GM18873 (cell line): ENCODE measurements around the gene COL8A1.
"Not testable (repeated sequence)": the region's sequence is repeated elsewhere in the genome, so short reads cannot be mapped to it uniquely, and the experiment has no call there.

ENCODE experiments used
- ATAC-seq: cut with Tn5 transposase; IDR thresholded peaks from one replicate; pipeline ENCODE4 v1.9.1; 2021; ENCODE audit warnings: mild to moderate bottlenecking, moderate library complexity, moderate number of reproducible peaks; ENCODE audit not compliant: unreplicated experiment, low FRiP score

Gene COL8A1

DNA sequence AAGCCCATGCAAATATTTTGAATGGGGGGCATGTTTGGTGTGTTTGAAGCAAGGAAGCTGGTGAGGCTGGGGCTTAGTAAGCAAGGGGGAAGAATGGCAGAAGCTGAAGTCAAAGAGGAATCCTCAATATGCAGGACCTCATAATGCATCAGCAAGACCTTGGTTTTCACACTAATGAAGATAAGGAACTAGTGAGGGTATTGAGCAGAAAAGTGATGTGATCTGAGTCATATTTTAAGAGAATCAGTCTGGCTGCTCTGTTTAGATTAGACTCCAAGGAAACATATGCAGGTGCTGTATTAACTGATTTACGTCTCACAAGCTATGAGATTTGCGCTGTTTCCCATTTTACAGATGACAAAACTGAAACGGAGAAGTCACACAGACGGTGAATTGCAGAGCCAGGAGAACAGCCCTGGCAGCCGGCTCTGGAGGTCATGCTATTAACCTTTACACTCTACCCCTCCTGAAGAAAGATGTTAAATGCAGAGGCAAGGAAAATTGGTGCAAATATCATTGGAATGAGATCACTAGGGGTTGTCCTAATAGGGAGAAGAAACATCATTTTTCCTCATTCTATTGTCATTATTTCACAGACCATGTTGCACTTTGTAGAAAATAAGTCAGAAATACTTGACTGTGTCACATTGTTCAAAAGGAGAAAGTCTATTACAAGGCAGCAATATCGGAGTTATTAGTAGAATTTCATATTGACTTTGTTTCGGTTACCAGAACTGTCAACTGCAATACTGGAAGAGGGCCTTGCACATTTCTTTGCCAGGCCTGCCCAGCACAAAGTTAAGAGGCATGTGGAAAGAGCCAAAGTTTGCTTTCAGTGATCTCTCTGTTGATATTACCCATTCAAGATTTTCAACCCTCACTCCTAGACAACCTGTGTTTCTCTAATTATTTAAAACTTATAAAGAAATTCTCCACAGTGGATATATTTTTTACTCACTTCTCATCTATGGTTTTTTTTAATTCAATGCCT lies 64.9 kb downstream of the COL8A1 start:
- no peak for ATAC-seq

DNA sequence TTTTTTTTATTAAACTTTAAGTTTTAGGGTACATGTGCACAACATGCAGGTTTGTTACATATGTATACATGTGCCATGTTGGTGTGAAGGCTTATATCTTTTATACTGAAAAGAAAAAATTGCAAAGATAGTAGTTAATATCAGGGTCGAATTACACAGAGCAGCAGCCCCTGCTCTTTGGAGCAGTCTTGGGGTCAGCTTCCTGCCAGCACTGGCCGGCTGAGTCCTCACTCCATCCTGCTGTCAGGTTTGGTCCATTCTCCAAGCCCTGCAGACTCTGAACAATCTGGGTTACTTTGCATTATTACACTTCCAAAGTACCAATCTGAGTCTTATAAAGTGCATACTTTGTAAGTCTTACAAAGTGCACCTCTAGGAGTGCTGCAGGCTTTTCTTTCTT lies 66.0 kb downstream of the COL8A1 start:
- no peak for ATAC-seq

DNA sequence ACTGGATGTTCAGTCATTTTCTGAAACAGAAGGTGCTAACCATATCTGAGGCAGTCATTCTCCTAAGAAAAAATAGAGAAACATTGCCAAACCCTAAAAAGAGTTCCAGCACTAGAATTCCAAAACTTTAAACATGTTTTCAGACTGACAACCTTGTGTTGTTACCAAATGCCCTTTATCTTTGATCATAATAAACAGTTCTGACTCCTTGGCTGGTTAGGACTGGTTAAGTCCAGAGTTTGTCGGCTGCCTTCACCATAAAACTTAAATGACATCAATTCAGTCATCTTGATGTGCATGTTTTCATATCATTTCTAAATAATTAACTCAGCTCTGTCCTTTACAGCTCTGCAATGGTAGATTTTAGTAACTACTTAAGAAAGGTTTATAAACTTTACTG lies 68.0 kb downstream of the COL8A1 start:
- ATAC-seq: no peak

DNA sequence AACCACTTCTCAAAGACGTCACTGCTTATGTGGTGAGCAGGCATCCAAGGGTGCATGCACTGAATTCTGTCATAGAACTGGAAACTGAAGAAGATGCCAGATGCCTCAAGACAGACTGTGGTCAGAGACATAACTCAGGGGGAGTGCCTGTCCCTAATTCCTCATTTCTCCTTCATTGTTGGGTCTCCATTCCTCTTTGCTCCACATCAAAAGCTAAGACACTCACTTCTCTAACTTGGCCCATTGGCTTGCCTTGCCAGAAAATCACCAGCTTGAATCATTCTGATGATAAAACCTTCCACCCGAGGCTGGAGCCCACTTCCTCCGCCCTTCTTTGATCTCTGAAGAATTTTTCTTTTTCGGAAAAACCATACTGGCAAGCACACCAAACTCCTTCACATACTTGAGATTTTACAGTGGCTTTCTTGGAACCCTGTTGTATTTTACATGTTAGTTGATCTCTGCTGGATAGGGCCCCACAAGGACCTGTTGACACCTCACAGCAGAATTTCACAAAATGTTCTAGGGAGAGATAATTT lies 69.9 kb downstream of the COL8A1 start:
- ATAC-seq: no peak

DNA sequence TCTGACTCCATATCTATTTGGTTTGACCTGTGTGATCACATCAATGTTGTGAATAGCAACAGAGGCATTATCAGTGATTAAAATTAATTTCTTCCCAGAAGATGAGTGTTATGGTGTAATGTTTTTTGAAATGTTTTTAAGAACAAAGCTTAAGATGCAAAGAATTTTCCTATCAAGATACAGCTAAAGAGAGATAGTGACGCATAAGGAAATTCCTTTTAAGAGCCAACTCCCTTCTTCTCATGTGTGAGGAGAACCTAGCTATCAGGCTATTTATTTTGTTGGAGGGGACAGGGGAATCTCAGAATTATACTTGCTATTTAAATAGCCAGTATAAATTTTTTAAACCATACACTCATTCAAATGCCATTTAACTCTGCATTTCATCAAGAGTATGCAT lies 71.3 kb downstream of the COL8A1 start:
- no peak for ATAC-seq

DNA sequence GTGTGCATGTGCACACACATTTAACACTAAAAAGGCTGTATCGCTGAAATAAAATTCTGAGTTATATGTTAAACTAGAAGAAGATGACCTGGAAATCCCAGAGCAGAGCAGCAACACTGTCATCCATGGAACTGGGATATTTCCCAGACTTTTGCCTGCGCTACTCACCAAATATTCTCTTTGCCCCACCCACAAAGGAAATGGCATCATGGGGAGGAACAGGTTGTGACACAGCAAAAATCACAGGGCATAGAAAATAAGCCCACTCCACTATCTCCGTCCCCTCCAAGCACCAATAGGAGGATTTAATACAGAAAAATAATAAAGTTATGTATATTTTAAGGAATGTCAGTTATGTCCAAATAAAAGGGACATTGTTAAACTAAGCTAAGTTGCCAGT lies 71.7 kb downstream of the COL8A1 start:
- ATAC-seq: no peak

DNA sequence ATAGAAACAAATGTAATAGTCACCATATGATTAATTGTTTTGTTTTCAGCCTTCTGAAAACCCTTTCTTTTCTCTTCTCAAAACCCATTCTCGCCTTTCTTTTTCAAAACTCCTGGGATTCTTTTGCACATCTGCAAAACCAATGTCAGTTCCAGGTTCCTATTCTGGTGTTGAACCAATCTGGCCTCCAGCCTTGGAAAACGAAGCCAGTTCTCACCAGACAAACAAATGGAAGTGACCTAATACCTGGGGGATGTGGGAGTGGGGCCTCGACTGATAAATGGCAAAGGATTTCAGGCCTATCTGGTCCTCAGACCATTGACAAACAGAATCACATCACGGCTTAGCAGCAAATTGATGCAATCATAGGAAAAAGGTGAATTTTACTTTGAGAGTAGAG lies 73.0 kb downstream of the COL8A1 start:
- ATAC-seq: no peak

DNA sequence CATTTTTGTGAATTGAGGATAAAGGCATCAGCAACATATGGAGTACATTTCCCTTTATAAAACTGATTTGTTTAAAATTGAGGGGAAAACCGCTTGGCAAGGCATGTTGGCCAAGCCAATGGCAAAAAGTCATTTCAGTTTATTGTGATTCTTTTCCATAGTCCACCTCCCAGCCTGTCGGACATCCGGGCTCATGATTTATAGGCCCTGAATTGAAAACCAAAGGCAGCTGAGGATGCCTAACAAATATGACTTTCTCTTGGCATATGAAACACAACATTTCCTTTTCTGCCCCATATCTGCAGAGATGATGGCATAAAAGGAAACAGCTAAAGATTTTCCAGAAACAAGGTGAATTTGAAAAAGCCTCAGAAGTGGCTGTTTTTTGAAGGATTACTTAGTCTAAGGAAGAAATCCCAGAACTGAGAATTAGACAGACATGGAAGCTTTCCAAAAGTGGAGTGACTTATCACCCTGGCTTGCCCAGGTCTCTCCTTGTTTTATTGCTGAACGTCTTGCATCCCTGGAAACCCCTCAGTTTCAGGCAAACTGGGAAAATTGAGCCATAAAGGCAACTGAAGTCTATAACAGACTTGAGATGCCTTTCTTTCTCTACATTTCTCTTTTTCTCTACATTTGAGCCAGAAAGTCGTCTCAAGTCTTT lies 74.0 kb downstream of the COL8A1 start:
- ATAC-seq: no peak

DNA sequence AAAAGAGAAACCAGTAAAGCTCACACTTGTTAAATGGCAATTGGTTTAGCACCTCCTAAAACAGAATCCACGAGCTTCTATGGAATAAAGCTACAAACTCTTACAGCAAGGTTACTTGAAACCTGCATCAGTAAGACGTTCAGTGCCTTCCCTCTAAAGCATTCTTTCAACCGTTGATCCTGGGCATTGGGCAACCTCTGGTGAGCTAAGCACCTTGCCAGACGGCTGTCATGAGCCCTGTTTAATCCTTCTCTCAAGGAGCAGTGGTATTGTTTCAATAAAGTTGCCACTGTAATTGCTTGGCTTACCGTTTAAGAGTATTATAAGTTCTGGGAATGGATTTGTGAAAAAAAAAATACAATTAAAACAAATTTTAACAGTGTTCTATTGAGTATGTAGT lies 75.0 kb downstream of the COL8A1 start:
- no peak for ATAC-seq

DNA sequence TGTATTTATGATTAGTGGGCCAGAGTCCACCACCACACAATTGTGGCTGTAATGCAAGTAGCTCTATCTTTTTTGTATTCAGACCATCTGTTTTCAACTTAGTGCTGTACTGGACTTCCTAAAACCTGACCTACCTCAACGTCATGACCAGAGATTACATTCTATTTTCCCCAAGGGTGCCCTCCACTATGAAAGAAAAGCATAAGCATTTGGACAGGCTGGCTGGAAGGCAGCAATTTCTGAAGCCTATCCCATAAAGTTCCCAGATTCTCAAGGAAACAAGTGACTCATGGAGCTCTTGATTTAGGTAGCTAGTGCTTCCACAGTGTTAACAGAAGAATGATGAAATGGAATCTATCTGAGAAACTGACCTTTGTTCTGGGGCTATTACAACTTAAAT lies 75.8 kb downstream of the COL8A1 start:
- no peak for ATAC-seq

DNA sequence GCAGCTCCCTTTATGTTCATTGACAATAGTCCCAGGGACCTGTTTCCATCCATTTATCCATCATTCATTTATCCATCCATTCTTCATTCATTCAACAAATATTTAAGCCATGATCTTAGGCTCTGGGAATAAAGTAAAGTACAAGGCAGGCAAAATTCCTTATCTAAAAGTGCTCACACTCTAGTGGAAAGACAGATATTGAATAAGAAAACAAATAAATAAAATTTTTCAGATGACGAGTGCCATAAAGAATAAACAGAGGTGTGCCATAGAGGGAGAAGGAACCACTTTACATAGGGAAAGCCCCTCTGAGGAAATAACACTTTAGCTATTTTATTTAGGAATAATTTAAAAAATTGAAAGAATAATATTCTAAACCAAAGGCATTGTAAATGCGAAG lies 76.2 kb downstream of the COL8A1 start:
- ATAC-seq: no peak

DNA sequence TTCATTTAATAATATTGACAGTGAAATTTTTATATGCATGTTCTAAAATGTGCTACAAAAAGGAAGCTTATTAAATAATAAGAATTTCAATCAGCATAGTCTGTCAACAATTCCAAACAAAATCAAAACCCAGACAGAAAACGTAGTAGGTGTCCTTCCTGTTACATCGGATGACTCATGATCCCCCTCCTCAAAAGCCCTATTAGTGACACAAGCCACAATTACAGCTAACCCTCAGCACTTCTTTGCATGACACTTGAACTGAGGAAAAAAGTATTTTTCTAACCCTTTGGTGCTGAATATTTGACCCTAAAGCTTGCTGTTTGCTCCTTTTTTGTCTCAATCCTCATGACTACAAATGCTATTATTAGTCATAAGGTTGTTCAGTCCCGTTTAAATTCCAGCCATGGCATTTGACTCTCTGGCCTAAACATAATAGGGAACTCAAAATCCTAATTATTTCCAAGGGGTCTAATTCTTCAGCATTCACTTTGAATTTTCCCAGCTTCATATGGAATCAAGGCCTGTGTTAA lies 78.1 kb downstream of the COL8A1 start:
- ATAC-seq: no peak

DNA sequence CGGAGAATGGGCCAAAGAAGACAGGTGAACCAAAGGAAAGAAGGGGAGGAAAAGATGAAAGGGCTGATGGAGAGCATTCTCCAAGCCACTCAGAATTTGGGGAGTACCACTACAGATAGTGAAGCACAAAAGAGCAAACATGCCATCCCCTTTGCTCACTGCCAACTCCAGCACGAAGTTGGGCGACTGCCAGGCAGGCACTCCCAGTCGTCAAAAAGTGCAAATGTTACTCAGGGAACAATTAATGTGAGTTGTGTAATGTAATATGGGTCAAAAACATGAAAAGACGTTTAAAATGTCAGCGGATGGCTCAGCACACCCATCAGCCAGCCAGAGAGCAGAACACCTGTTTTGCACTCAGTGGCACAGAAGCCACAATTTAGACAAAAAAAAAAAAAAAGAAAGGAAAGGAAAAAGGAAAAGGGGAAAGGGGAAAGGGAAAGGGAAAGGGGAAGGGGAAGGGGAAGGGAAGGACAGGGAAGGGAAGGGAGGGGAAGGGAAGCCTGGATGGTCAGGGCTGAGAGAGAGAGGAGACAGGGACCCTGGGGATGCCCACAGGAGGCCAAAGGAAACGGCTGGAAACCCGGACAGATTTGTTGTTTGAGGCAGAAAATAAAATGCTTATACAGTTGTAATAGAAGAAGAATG lies 82.7 kb downstream of the COL8A1 start:
- no peak for ATAC-seq

DNA sequence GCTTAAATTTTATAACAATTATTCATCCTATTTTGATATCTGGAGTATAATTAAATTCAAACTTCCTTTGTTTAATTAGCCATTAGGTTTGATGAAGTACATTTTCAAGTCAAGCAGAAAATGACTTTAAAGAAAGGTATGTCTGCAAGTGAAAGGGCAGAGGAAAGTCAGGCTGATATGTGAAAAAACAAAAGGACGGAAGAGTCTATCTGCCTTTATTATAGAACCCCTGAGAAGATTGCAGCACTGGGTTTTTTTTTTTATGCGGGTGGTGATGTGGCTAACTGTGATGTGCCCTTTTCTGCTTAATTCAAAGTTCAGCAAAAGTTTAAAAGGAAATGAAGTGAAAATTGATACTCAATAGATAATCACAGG lies 83.2 kb downstream of the COL8A1 start:
- ATAC-seq: no peak

DNA sequence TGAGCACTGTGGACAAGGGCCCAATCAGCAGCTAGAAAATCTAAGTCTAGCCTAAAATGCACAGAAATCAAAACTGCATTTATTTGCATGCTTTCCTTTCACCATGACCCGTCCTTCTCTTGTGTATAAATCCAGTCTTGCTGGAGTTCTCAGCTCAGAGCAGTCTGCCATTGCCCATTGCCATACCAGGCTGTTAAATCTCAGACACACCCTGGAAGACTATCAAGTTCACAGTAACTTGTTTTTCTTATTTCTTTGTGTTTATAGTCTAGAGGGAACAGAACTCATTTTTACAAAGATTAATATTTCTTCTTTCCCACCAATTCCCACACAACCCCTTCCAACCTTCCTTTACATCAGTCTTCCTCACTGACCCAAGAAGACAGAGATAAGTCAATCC lies 85.9 kb downstream of the COL8A1 start:
- ATAC-seq: no peak

DNA sequence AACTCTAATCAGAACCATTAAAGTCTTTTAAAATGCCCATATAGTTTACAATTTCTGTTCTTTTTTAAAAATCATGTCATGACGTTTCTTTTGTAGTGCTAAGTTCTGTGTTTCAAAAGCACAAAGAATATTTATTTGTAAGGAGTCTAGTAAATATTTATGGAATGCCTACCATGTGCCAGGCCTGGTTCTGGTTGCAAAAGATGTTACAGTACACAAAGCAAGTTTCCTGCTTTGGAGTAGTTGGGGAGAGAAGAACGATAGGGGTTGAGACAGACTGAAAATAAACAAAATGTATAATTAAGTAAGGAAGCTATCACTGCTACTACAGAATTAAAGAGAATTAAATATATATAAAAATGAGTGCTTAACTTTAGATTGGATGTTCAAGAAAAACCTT lies 92.5 kb downstream of the COL8A1 start:
- ATAC-seq: no peak

DNA sequence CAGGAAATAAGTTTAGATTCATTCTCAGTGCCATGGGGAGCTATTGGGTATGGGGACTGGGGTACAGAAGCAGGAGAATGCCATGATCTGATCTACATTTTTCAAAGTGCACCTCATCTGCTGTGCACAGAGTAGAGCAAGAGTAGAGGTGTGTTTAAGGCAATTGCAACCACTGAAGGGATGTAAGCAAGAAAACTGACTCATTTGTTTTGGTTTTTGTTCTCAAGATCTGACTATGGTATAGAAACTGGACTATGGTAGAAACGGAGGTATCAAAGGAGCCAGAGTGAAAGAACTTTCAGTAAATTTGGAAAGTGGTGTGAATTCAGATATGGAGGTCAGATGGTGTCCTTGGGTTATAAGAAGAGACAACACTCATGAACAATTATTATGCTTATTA lies 93.1 kb downstream of the COL8A1 start:
- ATAC-seq: no peak

DNA sequence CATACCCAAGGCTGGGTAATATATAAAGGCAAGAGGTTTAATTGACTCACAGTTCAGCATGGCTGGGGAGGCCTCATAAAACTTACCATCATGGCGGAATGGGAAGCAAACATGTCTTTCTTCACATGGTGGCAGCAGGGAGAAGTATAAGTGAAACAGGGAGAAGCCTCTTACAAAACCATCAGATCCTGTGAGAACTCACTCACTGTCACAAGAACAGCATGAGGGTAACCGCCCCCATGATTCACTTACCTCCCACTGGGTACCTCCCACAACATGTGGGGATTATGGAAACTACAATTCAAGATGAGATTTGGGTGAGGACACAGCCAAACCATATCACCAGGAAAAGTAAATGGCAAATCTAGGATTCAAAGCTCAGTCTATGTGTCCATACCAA lies 102.0 kb downstream of the COL8A1 start:
- ATAC-seq: not testable (repeated sequence)

DNA sequence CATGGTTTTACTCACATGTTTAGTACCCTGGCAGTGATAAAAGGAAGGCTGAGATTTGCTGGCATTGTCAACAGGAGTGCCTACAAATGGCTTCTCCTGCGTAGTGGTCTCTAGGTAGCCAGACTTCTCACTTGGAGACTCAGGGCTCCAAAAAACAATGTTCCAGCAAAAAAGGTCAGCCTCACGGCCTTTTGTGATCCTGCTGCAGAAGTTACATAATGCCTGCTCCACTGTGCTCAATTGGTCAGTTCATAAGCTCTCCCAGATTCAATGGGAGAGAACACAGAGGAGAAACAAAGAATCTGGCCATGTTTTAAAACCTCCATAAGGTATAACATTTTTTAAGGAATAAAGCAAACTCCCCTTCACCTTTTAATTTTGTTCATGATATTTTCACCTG lies 103.2 kb downstream of the COL8A1 start:
- ATAC-seq: no peak

DNA sequence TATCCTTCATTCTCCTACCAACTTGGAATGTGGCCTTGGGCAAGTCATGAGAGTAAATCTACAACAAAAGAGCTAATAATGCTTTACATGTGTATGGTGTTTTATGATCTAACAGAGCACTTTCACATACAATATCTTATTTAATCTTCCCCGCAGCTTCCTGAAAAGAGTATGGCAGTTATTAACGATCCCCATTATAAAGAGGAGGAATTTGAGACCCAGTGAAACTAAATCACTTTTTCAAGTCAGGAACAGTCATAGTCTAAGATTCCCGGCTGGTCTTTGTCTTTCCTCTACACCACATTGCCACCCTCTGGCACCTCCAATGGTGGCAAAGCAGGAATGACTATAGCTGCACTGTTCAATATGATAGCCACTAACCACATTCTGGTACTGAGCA lies 109.5 kb downstream of the COL8A1 start:
- no peak for ATAC-seq

DNA sequence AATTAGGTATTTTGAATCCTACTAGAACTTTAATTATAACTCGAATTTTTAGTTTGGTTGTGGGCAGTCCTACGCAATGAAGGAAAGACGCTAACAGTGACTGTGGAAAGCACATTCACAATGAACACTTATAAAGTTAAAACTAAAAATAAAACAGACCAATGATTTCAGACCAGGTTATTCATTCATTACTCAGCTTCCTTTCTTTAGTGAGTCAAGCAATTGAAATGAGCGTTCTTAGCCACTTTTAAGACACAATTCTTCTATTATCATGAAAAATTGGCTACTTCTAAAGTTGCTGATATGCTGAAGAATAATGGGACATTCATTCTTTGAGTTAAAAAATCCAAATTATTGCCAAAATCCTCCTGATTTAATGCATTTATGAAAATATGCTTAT lies 113.3 kb downstream of the COL8A1 start:
- ATAC-seq: no peak
